Measurements from ENCODE around the gene PCLAF. TPM values are rescaled to one million over a fixed set of nuclear protein-coding genes. Genes with fewer than 3 reads are reported as not detected.

Gene PCLAF
- polyA plus RNA-seq, 3 donors = not detected

DNA sequence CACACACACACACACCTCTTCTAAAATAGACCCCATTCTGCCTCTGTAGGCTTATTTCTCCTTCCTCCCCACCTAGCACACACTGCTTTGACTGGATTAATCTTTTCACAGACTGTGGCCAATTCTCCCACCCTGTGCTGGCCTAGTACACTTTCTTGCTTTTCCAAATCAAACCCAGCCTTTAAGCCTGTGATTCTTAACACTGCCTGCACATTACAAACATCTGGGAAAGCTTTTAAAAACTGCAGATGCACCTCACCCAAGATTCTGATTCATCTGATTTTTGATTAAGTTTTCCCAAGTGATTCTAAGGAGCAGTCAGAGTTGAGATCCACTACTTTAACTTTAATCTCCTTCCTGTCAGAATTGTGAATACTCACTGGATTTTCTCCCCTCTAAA is 38.0 kb downstream of the PCLAF start:
- intact Hi-C loops (cut with micrococcal nuclease) = no loop called here
- TF ChIP-seq, protein P1, sequence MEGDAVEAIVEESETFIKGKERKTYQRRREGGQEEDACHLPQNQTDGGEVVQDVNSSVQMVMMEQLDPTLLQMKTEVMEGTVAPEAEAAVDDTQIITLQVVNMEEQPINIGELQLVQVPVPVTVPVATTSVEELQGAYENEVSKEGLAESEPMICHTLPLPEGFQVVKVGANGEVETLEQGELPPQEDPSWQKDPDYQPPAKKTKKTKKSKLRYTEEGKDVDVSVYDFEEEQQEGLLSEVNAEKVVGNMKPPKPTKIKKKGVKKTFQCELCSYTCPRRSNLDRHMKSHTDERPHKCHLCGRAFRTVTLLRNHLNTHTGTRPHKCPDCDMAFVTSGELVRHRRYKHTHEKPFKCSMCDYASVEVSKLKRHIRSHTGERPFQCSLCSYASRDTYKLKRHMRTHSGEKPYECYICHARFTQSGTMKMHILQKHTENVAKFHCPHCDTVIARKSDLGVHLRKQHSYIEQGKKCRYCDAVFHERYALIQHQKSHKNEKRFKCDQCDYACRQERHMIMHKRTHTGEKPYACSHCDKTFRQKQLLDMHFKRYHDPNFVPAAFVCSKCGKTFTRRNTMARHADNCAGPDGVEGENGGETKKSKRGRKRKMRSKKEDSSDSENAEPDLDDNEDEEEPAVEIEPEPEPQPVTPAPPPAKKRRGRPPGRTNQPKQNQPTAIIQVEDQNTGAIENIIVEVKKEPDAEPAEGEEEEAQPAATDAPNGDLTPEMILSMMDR (IDR thresholded peaks at IDR 0.05) = no peak
- Histone ChIP-seq H3K4me3 (replicated peaks in 1 of 3; ENCODE audit: low read depth in 2 of 3, low read length in 3 of 3) (no peak overlapping the region), H3K27me3 (ENCODE audit: control insufficient read depth in 2 of 2, insufficient read depth in 2 of 2, low read length in 2 of 2) (no peaks in the 10 kb centered on the region), H3K36me3 (replicated peaks in 1 of 2; ENCODE audit: control insufficient read depth in 1 of 2, insufficient read depth in 2 of 2, low read length in 2 of 2) (peaks cover 19 to 67% of the 10 kb centered on the region in 2 donors), H3K9ac (ENCODE audit: insufficient read depth, low read length, poor library complexity, severe bottlenecking) (no peak overlapping the region), H3K27ac (ENCODE audit: low read depth in 1 of 2, low read length in 2 of 2) (no peak overlapping the region), H3K4me1 (ENCODE audit: control insufficient read depth in 1 of 2, insufficient read depth in 2 of 2, low read length in 2 of 2) (no peaks in the 10 kb centered on the region), H2AFZ (ENCODE audit: insufficient read depth, low read depth, low read length, poor library complexity, severe bottlenecking) (no peak overlapping the region), H4K20me1 (ENCODE audit: insufficient read depth, low read length) (peaks cover 41% of the 10 kb centered on the region), H3K79me2 (ENCODE audit: insufficient read depth, low read length) (peaks cover 53% of the 10 kb centered on the region), H3K4me2 (replicated peaks; ENCODE audit: extremely low read depth, low read length, poor library complexity, severe bottlenecking) (no peak overlapping the region), H3K9me3 (replicated peaks in 1 of 2; ENCODE audit: control insufficient read depth in 1 of 2, insufficient read depth in 1 of 2, low read length in 2 of 2) (no peaks in the 10 kb centered on the region)
- Mint-ChIP-seq H3K4me3 (no peak overlapping the region), H3K27me3 (ENCODE audit: low read depth in 3 of 3) (peaks cover 0 to 1% (median 0%) of the 10 kb centered on the region in 3 donors), H3K27ac (peak overlapping the region in 1 of 7 donors; percentile 33), H3K9me3 (peaks cover 0 to 2% (median 0%) of the 10 kb centered on the region in 7 donors), H3K4me1 (no peaks in the 10 kb centered on the region), H3K36me3 (peaks cover 37 to 47% of the 10 kb centered on the region in 2 donors)
- no peak for DNase-seq

- H3K9me3 ChIP-seq (replicated peaks in 1 of 2; ENCODE audit: control insufficient read depth in 1 of 2, insufficient read depth in 1 of 2, low read length in 2 of 2) = no peaks in the 10 kb centered on the region
- no peaks in the 10 kb centered on the region for H3K4me1 Mint-ChIP-seq
- peaks cover 33 to 42% of the 10 kb centered on the region in 2 donors for H3K36me3 Mint-ChIP-seq
- H2AFZ ChIP-seq (ENCODE audit: insufficient read depth, low read depth, low read length, poor library complexity, severe bottlenecking) = no peak overlapping the region
- H3K4me1 ChIP-seq (ENCODE audit: control insufficient read depth in 1 of 2, insufficient read depth in 2 of 2, low read length in 2 of 2) = no peaks in the 10 kb centered on the region
- intact Hi-C loops (cut with micrococcal nuclease) = no loop called here
- TF ChIP-seq, protein P1 (IDR thresholded peaks at IDR 0.05) = no peak
- no peak overlapping the region for H3K9ac ChIP-seq (ENCODE audit: insufficient read depth, low read length, poor library complexity, severe bottlenecking)
- peaks cover 37% of the 10 kb centered on the region for H4K20me1 ChIP-seq (ENCODE audit: insufficient read depth, low read length)
- no peak for DNase-seq
- H3K27ac ChIP-seq (ENCODE audit: low read depth in 1 of 2, low read length in 2 of 2) = no peak overlapping the region
- H3K4me2 ChIP-seq (replicated peaks; ENCODE audit: extremely low read depth, low read length, poor library complexity, severe bottlenecking) = no peak overlapping the region
- H3K79me2 ChIP-seq (ENCODE audit: insufficient read depth, low read length) = peaks cover 40% of the 10 kb centered on the region
- H3K4me3 Mint-ChIP-seq = no peak overlapping the region
- no peak overlapping the region for H3K27ac Mint-ChIP-seq
- WGBS (ENCODE audit: insufficient coverage) = 100% methylated on average over 1 of the region's 4 CpGs
- H3K36me3 ChIP-seq (replicated peaks in 1 of 2; ENCODE audit: control insufficient read depth in 1 of 2, insufficient read depth in 2 of 2, low read length in 2 of 2) = peaks cover 19 to 61% of the 10 kb centered on the region in 2 donors
- no peak overlapping the region for H3K4me3 ChIP-seq (replicated peaks in 1 of 3; ENCODE audit: low read depth in 2 of 3, low read length in 3 of 3)
- H3K27me3 Mint-ChIP-seq (ENCODE audit: low read depth in 3 of 3) = no peaks in the 10 kb centered on the region
- H3K9me3 Mint-ChIP-seq = no peaks in the 10 kb centered on the region
- H3K27me3 ChIP-seq (ENCODE audit: control insufficient read depth in 2 of 2, insufficient read depth in 2 of 2, low read length in 2 of 2) = no peaks in the 10 kb centered on the region
These were observed 39.3 kb downstream of the PCLAF start for GRCh38 chr15:64341961-64342360.

Data from CD14-positive monocyte (primary cell).